K562 (cell line): ENCODE results near the gene TRAF7. TPM values are rescaled to one million over a fixed set of nuclear protein-coding genes. Genes with fewer than 3 reads are reported as not detected.

Experiments used
- ATAC-seq: fragments of 200-7000 bp; cut with Tn5 transposase; 3 replicates; pipeline ENCODE4 v1.9.1; 2020; ENCODE audit warnings: moderate library complexity
- BruUV-seq: library from RNA; stranded (reverse); fragments of 400-500 nt; replicated peaks from 2 replicates; lab custom pipeline; 2021; lab: Mats Ljungman, UMichigan
- CTCF ChIA-PET: fragments of 300-600 bp; formaldehyde crosslinking; extraction: SDS; loops from one replicate; lab custom pipeline; 2021; ENCODE audit warnings: low intra/inter-chr PET ratio; lab: Yijun Ruan, JAX
- POLR2A ChIA-PET: fragments of 300-600, 350-650 bp; sonication (Branson Sonifier 250); formaldehyde crosslinking; extraction: SDS; loops from one replicate; lab custom pipeline; 2021; ENCODE audit warnings: antibody characterized with exemption, inconsistent platforms; lab: Yijun Ruan, JAX
- DNase-seq, 4 experiments: peaks; one replicate each; pipeline versions ENCODE4 v3.0.0 to v3.0.0-alpha.2; 2011 to 2018; ENCODE audit warnings: low spot score in 3 of 4, mixed read lengths in 3 of 4; ENCODE audit errors: extremely low read depth in 1 of 4
- FAIRE-seq: peaks from 2 replicates; lab custom pipeline; 2011; peaks lifted over from hg19 to GRCh38; lab: Jason Lieb, UNC
- H2AFZ ChIP-seq: 2 replicates; pipeline ENCODE4 v1.6.0; 2011; ENCODE audit warnings: low read depth, low read length, control low read depth, inconsistent platforms
- H3K27ac ChIP-seq: fragments of 200-600 bp; 3 replicates; pipeline ENCODE4 v1.8.0; 2011; ENCODE audit warnings: low read depth, mild to moderate bottlenecking, control low read depth, inconsistent platforms, low read length, moderate library complexity, mixed read lengths; ENCODE audit errors: extremely low read depth
- H3K27me3 ChIP-seq, 2 experiments: fragments of 300-600 bp in 1 of 2; 2 replicates in 1 of 2; 3 replicates in 1 of 2; pipeline versions ENCODE4 v1.6.0 to v1.8.0; 2011; ENCODE audit warnings: inconsistent platforms in 2 of 2, low read length in 2 of 2, mild to moderate bottlenecking in 1 of 2, mixed read lengths in 1 of 2, moderate library complexity in 1 of 2; ENCODE audit not compliant: control insufficient read depth in 2 of 2, insufficient read depth in 2 of 2
- H3K36me3 ChIP-seq: fragments of 300-600 bp; 3 replicates; pipeline ENCODE4 v1.8.0; 2011; ENCODE audit warnings: mild to moderate bottlenecking, low read length, inconsistent platforms; ENCODE audit not compliant: control insufficient read depth, insufficient read depth
- H3K4me1 ChIP-seq, 2 experiments: fragments of 200-600 bp in 1 of 2; replicated peaks in 1 of 2; 2 replicates in 1 of 2; 3 replicates in 1 of 2; pipeline versions ENCODE4 v1.5.1 to v1.8.0; 2011; ENCODE audit warnings: inconsistent platforms in 2 of 2, low read length in 2 of 2, mild to moderate bottlenecking in 1 of 2, mixed read lengths in 1 of 2, moderate library complexity in 1 of 2; ENCODE audit not compliant: control insufficient read depth in 2 of 2, insufficient read depth in 2 of 2
- H3K4me2 ChIP-seq: 2 replicates; pipeline ENCODE4 v1.6.1; 2011; ENCODE audit warnings: low read length, control low read depth, inconsistent platforms, mixed read lengths; ENCODE audit not compliant: insufficient read depth
- H3K4me3 ChIP-seq: fragments of 200-600 bp; sonication (generic), shearing (Covaris generic); 2 replicates; pipeline ENCODE4 v1.5.1; 2016; ENCODE audit warnings: control low read depth, inconsistent platforms
- H3K79me2 ChIP-seq: fragments of 200-600 bp; 3 replicates; pipeline ENCODE4 v1.8.0; 2011; ENCODE audit warnings: low read length, inconsistent platforms; ENCODE audit not compliant: control insufficient read depth, insufficient read depth
- H3K9ac ChIP-seq, 2 experiments: 2 replicates each; pipeline versions ENCODE4 v1.6.0 to v1.6.1; 2011; ENCODE audit warnings: low read depth in 2 of 2, low read length in 2 of 2, control low read depth in 1 of 2, inconsistent platforms in 1 of 2, mild to moderate bottlenecking in 1 of 2, mixed read lengths in 1 of 2; ENCODE audit not compliant: insufficient read depth in 1 of 2
- H3K9me1 ChIP-seq: one replicate; pipeline ENCODE4 v1.6.0; 2011; ENCODE audit warnings: inconsistent platforms, mild to moderate bottlenecking, low read length, moderate library complexity; ENCODE audit not compliant: control insufficient read depth, insufficient read depth
- H3K9me3 ChIP-seq: replicated peaks from 2 replicates; pipeline ENCODE4 v1.5.1; 2011; ENCODE audit warnings: low read depth, low read length, inconsistent platforms; ENCODE audit not compliant: control insufficient read depth, insufficient read depth
- H4K20me1 ChIP-seq: replicated peaks from 2 replicates; pipeline ENCODE4 v1.6.1; 2011; ENCODE audit warnings: low read length, inconsistent platforms, mixed read lengths; ENCODE audit not compliant: control insufficient read depth, insufficient read depth
- POLR2G ChIP-seq: fragments of 200-400 bp; formaldehyde crosslinking; IDR thresholded peaks from 2 replicates; pipeline ENCODE4 v1.6.1; 2017; ENCODE audit warnings: low read depth, mild to moderate bottlenecking, antibody characterized with exemption, low read length, moderate library complexity
- RFX1 ChIP-seq: fragments of 450-650 bp; IDR thresholded peaks from 2 replicates; pipeline ENCODE4 v1.6.1; 2016; ENCODE audit warnings: mild to moderate bottlenecking, moderate library complexity
- ZNF431 ChIP-seq: sonication (generic); formaldehyde crosslinking; IDR thresholded peaks from 2 replicates; pipeline ENCODE4 v1.8.0; 2022; ENCODE audit warnings: mild to moderate bottlenecking, missing genetic modification reagents
- WGBS: fragments of 100-300 bp; shearing (Covaris generic); methylation state at CpG from one replicate; pipeline ENCODE4 v1.1.6; 2016; ENCODE audit warnings: low coverage, mixed read lengths; ENCODE audit not compliant: insufficient coverage; ENCODE audit errors: missing lambda C conversion rate; 5-methylcytosine and 5-hydroxymethylcytosine counted together
- in situ Hi-C: fragments of 300-500 bp; cut with MboI; formaldehyde crosslinking; loops from 4 replicates; pipeline ENCODE4 v1.15.0; 2018; ENCODE audit warnings: inconsistent platforms, mixed read lengths
- intact Hi-C: fragments of 100-400 bp; cut with micrococcal nuclease; formaldehyde crosslinking; loops from 2 replicates; pipeline ENCODE4 v1.14.2; 2022
- polyA plus RNA-seq, 8 experiments: library from polyadenylated mRNA; depleted of rRNA in 4 of 8; stranded (reverse) in 5 of 8; unstranded in 3 of 8; fragments of >200 nt; fragmentation: Nextera tagmentation in 2 of 8; fragmentation: Illumina TruSeq in 1 of 8; extraction: Ambion mirVana in 2 of 8; extraction: Trizol in 1 of 8; gene quantifications; 2 replicates each; pipeline versions ENCODE4 v1.2.1 to v1.2.3, GENCODE V29; 2011 to 2014; ENCODE audit warnings: inconsistent platforms in 1 of 8, missing spikeins in 1 of 8
- total RNA-seq, 7 experiments: library from RNA; depleted of rRNA in 6 of 7; stranded (reverse); fragments of >200 nt in 6 of 7; fragmentation: Illumina TruSeq in 2 of 7; extraction: Trizol in 2 of 7; gene quantifications; 2 replicates each; pipeline versions ENCODE4 v1.2.1 to v1.2.3, GENCODE V29; 2011 to 2021; ENCODE audit warnings: low replicate concordance in 1 of 7
- TF ChIP-seq, protein P1 (sequence below): sonication (generic); formaldehyde crosslinking; IDR thresholded peaks from 2 replicates; pipeline ENCODE4 v1.8.1; 2023; ENCODE audit warnings: mild to moderate bottlenecking, missing genetic modification reagents

TRAF7 gene
- total and polyA plus RNA-seq, 9 of the 15 experiments (the other 6 are each of a cell fraction or from before 2014, with no cell fraction given): 1.1 to 113 (median 41.6) TPM

DNA sequence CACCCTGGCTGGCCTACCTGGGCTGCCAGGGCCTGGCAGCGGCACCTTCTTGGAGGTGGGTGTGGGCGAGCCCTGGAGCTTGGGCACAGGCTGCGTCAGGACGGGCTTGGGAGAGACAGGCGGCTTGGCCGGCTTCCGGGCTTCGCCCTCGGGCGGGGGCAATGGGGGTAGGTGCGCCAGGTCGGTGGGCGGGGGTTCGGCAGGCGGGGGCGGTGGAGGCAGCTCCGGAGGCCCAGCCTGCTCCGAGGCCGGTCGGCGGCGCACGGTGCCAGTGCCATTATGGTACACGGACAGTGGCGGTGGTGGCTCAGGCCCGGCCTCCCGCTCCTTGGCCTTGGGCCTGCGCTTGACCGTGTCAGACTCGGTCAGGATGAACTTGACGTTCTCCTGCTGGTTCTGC lies 24.0 kb downstream of the TRAF7 start:
- peaks cover 2 to 91% of the 10 kb centered on the region in 2 experiments; a peak in 3 of 5 replicates for H3K4me1 ChIP-seq
- no peak overlapping the region for H2AFZ ChIP-seq
- H4K20me1 ChIP-seq: no peaks in the 10 kb centered on the region; the same call in 1 of the 2 replicates
- no peaks in the 10 kb centered on the region for H3K27me3 ChIP-seq
- WGBS: 96% methylated on average over 21 of the region's 31 CpGs
- H3K36me3 ChIP-seq: peaks cover 30% of the 10 kb centered on the region; the same call in 1 of the 3 replicates
- no peak overlapping the region for H3K27ac ChIP-seq
- TF ChIP-seq RFX1 (no peak), POLR2G (0 out of 2 replicates have a peak, but pooled peaks have one; percentile 7)
- TF ChIP-seq, all 486 proteins: peak for 1
- Histone ChIP-seq H3K9ac (no peak overlapping the region), H3K9me3 (no peaks in the 10 kb centered on the region), H3K9me1 (no peaks in the 10 kb centered on the region), H3K4me3 (no peak overlapping the region), H3K4me2 (no peak overlapping the region), H3K79me2 (no peaks in the 10 kb centered on the region)
- FAIRE-seq: no peak
- no TSS peak for BruUV-seq
- in situ Hi-C loops: no loop called here
- no peak for DNase-seq
- intact Hi-C loops: no loop called here
- POLR2A ChIA-PET: interaction anchor here (1.2 kb wide), 1 partner anchor 24 kb away, joined by 3 read pairs; the partner anchor contains the start of gene TRAF7
- ATAC-seq: no peak
- CTCF ChIA-PET: no interaction called here

DNA sequence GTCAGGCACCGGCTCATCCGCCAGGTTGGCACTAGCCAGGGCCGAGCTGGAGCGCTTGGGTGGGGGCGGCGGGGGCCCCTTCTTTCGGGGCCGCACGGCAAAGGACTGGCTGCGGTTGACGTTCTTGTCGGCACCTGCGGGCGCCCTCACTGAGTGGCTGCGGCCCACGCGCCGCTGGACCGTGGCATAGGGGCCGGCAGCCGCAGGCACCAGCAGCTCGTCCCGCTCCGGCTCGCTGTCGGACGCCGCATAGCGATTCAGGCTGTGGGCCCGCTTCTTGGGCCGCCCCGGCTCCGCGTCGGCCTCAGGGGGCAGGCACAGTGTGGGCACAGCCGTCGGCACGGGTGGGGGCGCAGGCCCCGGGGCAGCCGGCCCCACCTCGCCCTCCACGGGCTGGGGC lies 24.9 kb downstream of the TRAF7 start:
- WGBS: 93% methylated on average over 16 of the region's 43 CpGs
- TF ChIP-seq ZNF431: no peak
- TF ChIP-seq, protein P1, sequence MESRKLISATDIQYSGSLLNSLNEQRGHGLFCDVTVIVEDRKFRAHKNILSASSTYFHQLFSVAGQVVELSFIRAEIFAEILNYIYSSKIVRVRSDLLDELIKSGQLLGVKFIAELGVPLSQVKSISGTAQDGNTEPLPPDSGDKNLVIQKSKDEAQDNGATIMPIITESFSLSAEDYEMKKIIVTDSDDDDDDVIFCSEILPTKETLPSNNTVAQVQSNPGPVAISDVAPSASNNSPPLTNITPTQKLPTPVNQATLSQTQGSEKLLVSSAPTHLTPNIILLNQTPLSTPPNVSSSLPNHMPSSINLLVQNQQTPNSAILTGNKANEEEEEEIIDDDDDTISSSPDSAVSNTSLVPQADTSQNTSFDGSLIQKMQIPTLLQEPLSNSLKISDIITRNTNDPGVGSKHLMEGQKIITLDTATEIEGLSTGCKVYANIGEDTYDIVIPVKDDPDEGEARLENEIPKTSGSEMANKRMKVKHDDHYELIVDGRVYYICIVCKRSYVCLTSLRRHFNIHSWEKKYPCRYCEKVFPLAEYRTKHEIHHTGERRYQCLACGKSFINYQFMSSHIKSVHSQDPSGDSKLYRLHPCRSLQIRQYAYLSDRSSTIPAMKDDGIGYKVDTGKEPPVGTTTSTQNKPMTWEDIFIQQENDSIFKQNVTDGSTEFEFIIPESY (CRISPR knock-in tag): 0 out of 2 replicates have a peak, but pooled peaks have one; percentile 9

More for the DNA sequence above, 24.9 kb downstream of the TRAF7 start:
- Histone ChIP-seq H3K79me2 (no peaks in the 10 kb centered on the region), H3K27me3 (no peaks in the 10 kb centered on the region), H3K4me1 (peaks cover 2 to 91% of the 10 kb centered on the region in 2 experiments; a peak in 3 of 5 replicates), H3K27ac (no peak overlapping the region), H3K9me3 (no peaks in the 10 kb centered on the region), H3K9me1 (no peaks in the 10 kb centered on the region), H2AFZ (no peak overlapping the region), H3K9ac (no peak overlapping the region), H3K36me3 (peaks cover 21% of the 10 kb centered on the region; the same call in 1 of the 3 replicates), H3K4me2 (no peak overlapping the region), H4K20me1 (no peaks in the 10 kb centered on the region; the same call in 1 of the 2 replicates), H3K4me3 (no peak overlapping the region)
- FAIRE-seq: no peak
- ChIA-PET CTCF (no interaction called here), POLR2A (interaction anchor here (0.8 to 1.4 kb wide), 3 partner anchors 14 to 28 kb away, joined by 3 read pairs; partner anchors contain the start of gene TRAF7)
- ATAC-seq: no peak
- DNase-seq: no peak
- no TSS peak for BruUV-seq
- intact Hi-C loops (no loop called here), in situ Hi-C loops (no loop called here)
